Forelimb muscle (tissue), 1 donor: ENCODE results near the gene RIT1. TPM values are rescaled to one million over a fixed set of nuclear protein-coding genes. Genes with fewer than 3 reads are reported as not detected.

Source experiments
- DNase-seq: peaks from one replicate; pipeline ENCODE4 v3.0.0-alpha.2; 2013; ENCODE audit warnings: low read depth
- polyA plus RNA-seq: library from polyadenylated mRNA; unstranded; fragments of 120-200 nt; gene quantifications from one replicate; pipeline ENCODE4 v1.2.1, GENCODE V29; 2013; ENCODE audit not compliant: insufficient read length

Gene RIT1
- polyA plus RNA-seq, 1 donor = 25.9 TPM

GRCh38 chr1:155856975-155857930 is 53.9 kb downstream of the RIT1 start, which contains the start of gene GON4L:
Gene GON4L, minus strand, starts transcription at chr1:155857214. Its CDS starts 3,434 bp downstream, at chr1:155853780.
- DNase-seq = peak; percentile 91

GRCh38 chr1:155856257-155856974 is 54.7 kb downstream of the RIT1 start:
- no peak for DNase-seq

- DNase-seq = no peak
Measured at GRCh38 chr1:155850345-155850744, 60.8 kb downstream of the RIT1 start.

GRCh38 chr1:155847823-155848529 is 63.2 kb downstream of the RIT1 start:
- DNase-seq = no peak

Other genes with a start within 250 kb of the RIT1 start
- 51.6 TPM for gene YY1AP1, start 222.6 kb downstream of the RIT1 start, polyA plus RNA-seq
- gene DAP3, start 222.3 kb downstream of the RIT1 start, polyA plus RNA-seq = 147 TPM
- gene GON4L, start 54.1 kb downstream of the RIT1 start, polyA plus RNA-seq = 31.4 TPM
- 14.1 TPM for gene SYT11, start 51.8 kb downstream of the RIT1 start, polyA plus RNA-seq
- 38.0 TPM for gene KHDC4, start 23.1 kb upstream of the RIT1 start, polyA plus RNA-seq
- gene RXFP4, start 30.3 kb upstream of the RIT1 start, polyA plus RNA-seq = not detected
- gene ARHGEF2, start 67.2 kb upstream of the RIT1 start, polyA plus RNA-seq = 143 TPM
- gene SSR2, start 109.6 kb upstream of the RIT1 start, polyA plus RNA-seq = 218 TPM
- 47.5 TPM for gene UBQLN4, start 142.4 kb upstream of the RIT1 start, polyA plus RNA-seq
- 36.3 TPM for gene LAMTOR2, start 143.4 kb upstream of the RIT1 start, polyA plus RNA-seq
- not detected for gene RAB25, start 149.8 kb upstream of the RIT1 start, polyA plus RNA-seq
- 21.8 TPM for gene MEX3A, start 171.1 kb upstream of the RIT1 start, polyA plus RNA-seq
- gene LMNA, start 203.4 kb upstream of the RIT1 start, polyA plus RNA-seq = 298 TPM
- 3.0 TPM for gene SEMA4A, start 242.2 kb upstream of the RIT1 start, polyA plus RNA-seq